ENCODE measurements around the gene FAM47C.
A peak's percentile ranks its signal among the peaks of the same experiment; 100 is the strongest.
"Not testable (repeated sequence)": the region's sequence is repeated elsewhere in the genome, so short reads cannot be mapped to it uniquely, and the experiment has no call there.

Gene FAM47C

GRCh38 chrX:37008182-37008581, at the start of gene FAM47C:
Gene FAM47C (plus strand): TSS chrX:37008366. CDS start chrX:37008411, 45 bp downstream.
- not testable (repeated sequence) for DNase-seq

GRCh38 chrX:36961590-36961989, 46.6 kb upstream of the FAM47C start:
- DNase-seq, result no peak

- DNase-seq, result no peak
Measured at GRCh38 chrX:36963069-36963808, 44.9 kb upstream of the FAM47C start.

GRCh38 chrX:36963852-36964251, 44.3 kb upstream of the FAM47C start:
- DNase-seq, result no peak

GRCh38 chrX:36973575-36973974, 34.6 kb upstream of the FAM47C start:
- no peak for DNase-seq

GRCh38 chrX:36974911-36975310, 33.3 kb upstream of the FAM47C start:
- no peak for DNase-seq

- DNase-seq, result no peak
Measured at GRCh38 chrX:36978886-36979285, 29.3 kb upstream of the FAM47C start.

GRCh38 chrX:36983831-36984230, 24.3 kb upstream of the FAM47C start:
- no peak for DNase-seq

GRCh38 chrX:36985416-36986209, 22.6 kb upstream of the FAM47C start:
- not testable (repeated sequence) for DNase-seq

GRCh38 chrX:36986231-36986630, 21.9 kb upstream of the FAM47C start:
- no peak for DNase-seq

- DNase-seq, result not testable (repeated sequence)
Measured at GRCh38 chrX:36987212-36987611, 21.0 kb upstream of the FAM47C start.

- DNase-seq, result no peak
Measured at GRCh38 chrX:37000140-37000539, 8.0 kb upstream of the FAM47C start.

GRCh38 chrX:37010496-37010895, 2.3 kb downstream of the FAM47C start:
- no peak for DNase-seq

GRCh38 chrX:37034260-37034659, 26.1 kb downstream of the FAM47C start:
- not testable (repeated sequence) for DNase-seq

GRCh38 chrX:37036674-37037220, 28.6 kb downstream of the FAM47C start:
- DNase-seq, result not testable (repeated sequence)

GRCh38 chrX:37038814-37039213, 30.6 kb downstream of the FAM47C start:
- not testable (repeated sequence) for DNase-seq

- DNase-seq, result not testable (repeated sequence)
Measured at GRCh38 chrX:37042956-37043885, 35.1 kb downstream of the FAM47C start.

- no peak for DNase-seq
Measured at GRCh38 chrX:37047776-37048175, 39.6 kb downstream of the FAM47C start.

- DNase-seq, result not testable (repeated sequence)
Measured at GRCh38 chrX:37057572-37057971, 49.4 kb downstream of the FAM47C start.

- peak; percentile 29 for DNase-seq
Measured at GRCh38 chrX:37060999-37061398, 52.8 kb downstream of the FAM47C start.
